ENCODE results near the gene TSPAN32.
"Not testable (repeated sequence)": the region's sequence is repeated elsewhere in the genome, so short reads cannot be mapped to it uniquely, and the experiment has no call there.

TSPAN32 gene

GRCh38 chr11:2357246-2357645 lies 55.4 kb downstream of the TSPAN32 start:
- Histone ChIP-seq H3K4me3 (replicated peaks; ENCODE audit: low read depth, low read length) (no peak overlapping the region), H3K36me3 (ENCODE audit: control insufficient read depth, insufficient read depth, low read length) (no peaks in the 10 kb centered on the region), H3K27me3 (replicated peaks; ENCODE audit: control insufficient read depth, insufficient read depth, low read length) (no peaks in the 10 kb centered on the region; the same call in 1 of the 2 replicates)
- TF ChIP-seq CTCF (IDR thresholded peaks at IDR 0.05; ENCODE audit: insufficient read depth, low read length, poor library complexity, severe bottlenecking): no peak
- no peak for DNase-seq (ENCODE audit: extremely low read depth, insufficient read length)

DNA sequence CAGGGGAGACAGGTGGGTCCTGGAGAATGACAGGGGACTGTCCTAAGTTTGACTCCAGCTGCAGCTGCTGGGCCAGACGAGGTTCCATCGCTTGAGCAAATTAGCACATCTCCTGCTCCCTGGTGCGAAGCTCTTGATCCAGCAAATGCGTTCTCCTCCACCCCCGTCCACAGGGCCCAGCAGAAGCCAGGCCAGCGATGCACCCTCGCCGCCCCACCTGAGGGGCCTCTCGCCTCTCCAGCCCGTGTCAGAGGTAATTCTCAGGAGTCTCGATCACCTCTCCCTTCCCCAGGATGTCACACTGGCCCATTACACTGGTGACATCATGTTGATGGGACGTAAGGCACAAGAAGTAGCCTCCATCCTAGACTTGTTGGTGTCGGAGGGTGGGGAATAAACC lies 55.8 kb downstream of the TSPAN32 start:
- H3K27me3 ChIP-seq (replicated peaks; ENCODE audit: control insufficient read depth, insufficient read depth, low read length); DNase-seq (ENCODE audit: extremely low read depth, insufficient read length); H3K4me3 ChIP-seq (replicated peaks; ENCODE audit: low read depth, low read length): not testable (repeated sequence)

DNA sequence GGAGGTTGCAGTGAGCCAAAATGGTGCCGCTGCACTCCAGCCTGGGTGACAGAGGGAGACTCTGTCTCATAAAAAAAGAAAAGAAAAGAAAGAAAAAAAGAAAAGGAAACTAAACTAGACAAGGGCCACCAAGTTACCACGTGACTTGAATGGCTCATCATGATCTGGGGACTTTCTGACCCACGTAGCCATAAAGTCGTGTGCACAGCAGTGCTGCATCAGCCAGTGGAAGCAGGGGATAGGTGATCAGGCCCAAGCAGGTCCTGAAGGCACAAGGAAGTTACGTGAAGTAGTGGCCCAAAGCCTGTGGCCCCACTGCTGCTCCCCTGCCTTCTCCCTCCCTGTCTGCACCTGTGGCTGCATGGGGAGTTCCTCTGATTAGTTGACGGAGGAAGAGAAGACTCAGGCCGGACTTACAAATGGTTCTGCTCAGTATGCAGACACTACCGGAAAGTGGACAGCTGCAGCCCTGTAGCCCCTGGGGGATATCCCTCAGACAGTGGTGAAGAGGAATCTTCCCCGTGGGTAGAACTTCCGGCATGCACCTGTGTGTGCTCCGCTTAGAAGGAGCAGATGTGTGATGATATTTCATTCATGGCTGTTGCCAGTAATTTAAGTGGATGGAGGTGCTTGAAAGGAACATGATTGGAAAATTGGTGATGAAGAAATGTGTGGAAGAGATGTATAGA lies 57.1 kb downstream of the TSPAN32 start:
- H3K36me3 ChIP-seq (ENCODE audit: control insufficient read depth, insufficient read depth, low read length): no peaks in the 10 kb centered on the region
- no peaks in the 10 kb centered on the region; the same call in 1 of the 2 replicates for H3K27me3 ChIP-seq (replicated peaks; ENCODE audit: control insufficient read depth, insufficient read depth, low read length)
- no peak for DNase-seq (ENCODE audit: extremely low read depth, insufficient read length)
- no peak for TF ChIP-seq CTCF (IDR thresholded peaks at IDR 0.05; ENCODE audit: insufficient read depth, low read length, poor library complexity, severe bottlenecking)
- H3K4me3 ChIP-seq (replicated peaks; ENCODE audit: low read depth, low read length): no peak overlapping the region

More for the DNA sequence above, 55.8 kb downstream of the TSPAN32 start:
- H3K36me3 ChIP-seq (ENCODE audit: control insufficient read depth, insufficient read depth, low read length): not testable (repeated sequence)

DNA sequence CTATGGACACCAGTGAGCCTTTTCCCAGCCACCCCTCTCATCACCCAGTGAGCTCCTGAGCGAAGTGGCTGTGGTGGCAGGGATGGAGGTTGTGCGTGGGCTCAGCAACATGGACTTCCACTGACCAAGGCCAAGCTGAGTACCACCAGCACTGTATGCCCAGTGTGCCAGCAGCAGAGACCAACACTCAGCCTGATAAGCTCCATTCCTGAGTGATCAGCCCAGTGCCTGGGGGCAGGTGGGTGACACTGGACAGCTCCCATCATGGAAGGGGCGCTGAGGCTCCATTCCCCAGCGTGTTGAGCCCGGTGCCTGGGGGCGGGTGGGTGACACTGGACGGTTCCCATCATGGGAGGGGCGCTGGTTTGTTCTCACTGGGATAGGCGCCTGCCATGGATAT lies 57.7 kb downstream of the TSPAN32 start:
- no peak for DNase-seq (ENCODE audit: extremely low read depth, insufficient read length)
- no peak for TF ChIP-seq CTCF (IDR thresholded peaks at IDR 0.05; ENCODE audit: insufficient read depth, low read length, poor library complexity, severe bottlenecking)
- Histone ChIP-seq H3K27me3 (replicated peaks; ENCODE audit: control insufficient read depth, insufficient read depth, low read length) (no peaks in the 10 kb centered on the region; the same call in 1 of the 2 replicates), H3K4me3 (replicated peaks; ENCODE audit: low read depth, low read length) (no peak overlapping the region), H3K36me3 (ENCODE audit: control insufficient read depth, insufficient read depth, low read length) (no peaks in the 10 kb centered on the region)

GRCh38 chr11:2360081-2360642 lies 58.3 kb downstream of the TSPAN32 start:
- Histone ChIP-seq H3K27me3 (replicated peaks; ENCODE audit: control insufficient read depth, insufficient read depth, low read length) (no peaks in the 10 kb centered on the region), H3K36me3 (ENCODE audit: control insufficient read depth, insufficient read depth, low read length) (no peaks in the 10 kb centered on the region), H3K4me3 (replicated peaks; ENCODE audit: low read depth, low read length) (no peak overlapping the region)
- DNase-seq (ENCODE audit: extremely low read depth, insufficient read length): no peak
- TF ChIP-seq CTCF (IDR thresholded peaks at IDR 0.05; ENCODE audit: insufficient read depth, low read length, poor library complexity, severe bottlenecking): no peak

DNA sequence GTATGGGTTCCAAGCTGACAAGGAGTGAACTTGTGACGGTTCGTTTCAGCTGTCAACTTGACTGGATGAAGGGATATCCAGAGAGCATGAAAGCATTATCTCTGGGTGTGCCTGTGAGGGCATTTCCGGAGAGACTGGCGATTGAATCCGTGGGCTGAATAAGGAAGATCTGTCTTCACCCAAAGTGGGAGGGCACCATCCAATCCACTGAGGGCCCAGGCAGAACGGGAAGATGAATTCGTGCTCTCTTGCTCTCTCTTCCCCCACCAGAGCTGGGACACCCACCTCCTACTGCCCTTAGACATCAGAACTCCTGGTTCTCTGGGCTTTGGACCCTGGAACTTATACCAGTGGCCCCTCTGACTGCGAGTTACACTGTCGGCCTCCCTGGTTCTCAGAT lies 59.8 kb downstream of the TSPAN32 start:
- no peak for DNase-seq (ENCODE audit: extremely low read depth, insufficient read length)
- TF ChIP-seq CTCF (IDR thresholded peaks at IDR 0.05; ENCODE audit: insufficient read depth, low read length, poor library complexity, severe bottlenecking): no peak
- Histone ChIP-seq H3K4me3 (replicated peaks; ENCODE audit: low read depth, low read length) (no peak overlapping the region), H3K27me3 (replicated peaks; ENCODE audit: control insufficient read depth, insufficient read depth, low read length) (peaks cover 2% of the 10 kb centered on the region; the same call in 1 of the 2 replicates), H3K36me3 (ENCODE audit: control insufficient read depth, insufficient read depth, low read length) (no peaks in the 10 kb centered on the region)
